K562 (cell line): ENCODE results near the gene IFNAR2.

Source experiments
- HNRNPK ChIP-seq: fragments of 200-400 bp; formaldehyde crosslinking; IDR thresholded peaks from one replicate; pipeline ENCODE4 v1.6.1; 2018; ENCODE audit warnings: mild to moderate bottlenecking, low read depth, low read length; ENCODE audit not compliant: poor library complexity, severe bottlenecking
- NRF1 ChIP-seq, 2 experiments: fragments of 450-650 bp; IDR thresholded peaks in 1 of 2; conservative IDR thresholded peaks in 1 of 2; 2 replicates each; pipeline ENCODE4 v1.6.1; 2014; ENCODE audit warnings: mild to moderate bottlenecking in 2 of 2
- POLR2AphosphoS2 ChIP-seq: IDR thresholded peaks from 2 replicates; pipeline ENCODE4 v1.6.1; 2012; ENCODE audit warnings: low read length, improper control_type of control experiment
- TCF7 ChIP-seq: sonication (generic); IDR thresholded peaks from 2 replicates; pipeline ENCODE4 v1.6.1; 2016; ENCODE audit warnings: antibody characterized with exemption, borderline replicate concordance
- TCF7L2 ChIP-seq: fragments of 150-350 bp; IDR thresholded peaks from 2 replicates; pipeline ENCODE4 v1.6.1; 2016; ENCODE audit warnings: low read depth, mild to moderate bottlenecking, low read length, moderate library complexity
- ZBTB7A ChIP-seq: IDR thresholded peaks from 2 replicates; pipeline ENCODE4 v1.6.1; 2011; ENCODE audit warnings: low read depth, mild to moderate bottlenecking, low read length, moderate library complexity, borderline replicate concordance; ENCODE audit not compliant: control insufficient read depth
- ZNF431 ChIP-seq: sonication (generic); formaldehyde crosslinking; IDR thresholded peaks from 2 replicates; pipeline ENCODE4 v1.8.0; 2022; ENCODE audit warnings: mild to moderate bottlenecking, missing genetic modification reagents
- TF ChIP-seq, protein P1 (sequence below), 3 experiments: IDR thresholded peaks in 2 of 3; conservative IDR thresholded peaks in 1 of 3; 2 replicates each; pipeline ENCODE4 v1.5.1; 2011 to 2012; ENCODE audit warnings: low read length in 3 of 3, mild to moderate bottlenecking in 3 of 3, control low read depth in 2 of 3, improper control_type of control experiment in 1 of 3, inconsistent platforms in 1 of 3, low read depth in 1 of 3, mixed read lengths in 1 of 3, moderate library complexity in 1 of 3; ENCODE audit not compliant: insufficient read depth in 2 of 3

DNA sequence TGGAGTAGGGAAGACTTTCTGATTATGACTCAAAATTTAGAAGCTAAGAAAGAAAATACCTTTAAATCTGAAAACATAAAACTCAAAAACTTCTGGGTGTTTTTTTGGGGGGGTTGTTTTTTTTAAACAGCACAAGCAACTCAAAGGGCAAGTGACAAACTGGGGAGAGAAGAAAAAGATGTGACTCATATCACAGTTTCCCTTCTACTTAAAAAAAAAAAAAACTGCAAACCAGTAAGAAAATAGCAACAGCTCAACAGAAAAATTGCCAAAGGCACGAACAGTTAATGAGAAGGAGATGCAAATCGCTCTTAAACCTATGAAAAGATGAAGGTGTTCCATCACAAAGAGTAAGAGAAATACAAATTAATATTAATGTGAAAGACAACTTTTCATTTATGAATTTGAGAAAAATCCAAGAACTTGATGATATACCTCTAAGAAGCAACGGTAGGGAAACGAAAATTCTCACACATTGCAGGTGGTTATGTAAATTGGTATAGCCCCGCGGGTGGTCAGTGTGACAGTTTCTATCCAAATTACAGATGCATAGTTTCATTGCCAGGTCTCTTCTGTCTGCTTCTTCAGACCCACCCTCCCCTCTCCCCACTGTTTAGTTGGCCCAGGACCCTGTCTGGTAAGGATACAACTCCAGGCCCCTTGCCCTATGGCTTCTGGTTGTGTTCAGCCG lies 9.0 kb downstream of the IFNAR2 start:
- TF ChIP-seq, protein P1, sequence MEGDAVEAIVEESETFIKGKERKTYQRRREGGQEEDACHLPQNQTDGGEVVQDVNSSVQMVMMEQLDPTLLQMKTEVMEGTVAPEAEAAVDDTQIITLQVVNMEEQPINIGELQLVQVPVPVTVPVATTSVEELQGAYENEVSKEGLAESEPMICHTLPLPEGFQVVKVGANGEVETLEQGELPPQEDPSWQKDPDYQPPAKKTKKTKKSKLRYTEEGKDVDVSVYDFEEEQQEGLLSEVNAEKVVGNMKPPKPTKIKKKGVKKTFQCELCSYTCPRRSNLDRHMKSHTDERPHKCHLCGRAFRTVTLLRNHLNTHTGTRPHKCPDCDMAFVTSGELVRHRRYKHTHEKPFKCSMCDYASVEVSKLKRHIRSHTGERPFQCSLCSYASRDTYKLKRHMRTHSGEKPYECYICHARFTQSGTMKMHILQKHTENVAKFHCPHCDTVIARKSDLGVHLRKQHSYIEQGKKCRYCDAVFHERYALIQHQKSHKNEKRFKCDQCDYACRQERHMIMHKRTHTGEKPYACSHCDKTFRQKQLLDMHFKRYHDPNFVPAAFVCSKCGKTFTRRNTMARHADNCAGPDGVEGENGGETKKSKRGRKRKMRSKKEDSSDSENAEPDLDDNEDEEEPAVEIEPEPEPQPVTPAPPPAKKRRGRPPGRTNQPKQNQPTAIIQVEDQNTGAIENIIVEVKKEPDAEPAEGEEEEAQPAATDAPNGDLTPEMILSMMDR (IDR thresholded peaks at IDR 0.05 in 2 of 3, conservative IDR thresholded peaks at IDR 0.05 in 1 of 3; ENCODE audit: insufficient read depth in 2 of 3, low read depth in 1 of 3, low read length in 3 of 3) = no peak
- TF ChIP-seq NRF1 (conservative IDR thresholded peaks at IDR 0.05 in 1 of 2, IDR thresholded peaks at IDR 0.05 in 1 of 2) (no peak), ZNF431 (CRISPR knock-in tag) (no peak), TCF7L2 (no peak), POLR2AphosphoS2 (no peak), ZBTB7A (no peak), HNRNPK (no peak), TCF7 (no peak)
